IMR-90 (cell line): Measurements from ENCODE around the gene SCARB1. TPM values are rescaled to one million over a fixed set of nuclear protein-coding genes. Genes with fewer than 3 reads are reported as not detected.

ENCODE experiments used
- ATAC-seq: fragments of 200-7000 bp; cut with Tn5 transposase; 2 replicates; pipeline ENCODE4 v1.9.1; 2020; ENCODE audit warnings: low read depth, mild to moderate bottlenecking, moderate library complexity
- BruUV-seq: library from RNA; stranded (reverse); fragments of 400-500 nt; replicated peaks from 2 replicates; lab custom pipeline; 2021; lab: Mats Ljungman, UMichigan
- CTCF ChIA-PET: fragments of 300-600 bp; formaldehyde crosslinking; extraction: SDS; loops from one replicate; lab custom pipeline; 2021; ENCODE audit warnings: antibody characterized with exemption; lab: Yijun Ruan, JAX
- POLR2A ChIA-PET: fragments of 300-600 bp; sonication (Branson Sonifier 250); formaldehyde crosslinking; loops from one replicate; lab custom pipeline; 2022; ENCODE audit warnings: antibody characterized with exemption; ENCODE audit not compliant: unreplicated experiment; lab: Charles Lee
- DNase-seq: peaks from one replicate; pipeline ENCODE4 v3.0.0; 2013
- H2AFZ ChIP-seq: replicated peaks from 2 replicates; pipeline ENCODE3; 2013; ENCODE audit warnings: low read length, mild to moderate bottlenecking; ENCODE audit not compliant: poor library complexity
- H2AK5ac ChIP-seq: 2 replicates; pipeline ENCODE4 v1.6.1; 2013; ENCODE audit warnings: low read depth, low read length, inconsistent platforms
- H2AK9ac ChIP-seq: replicated peaks from 2 replicates; pipeline ENCODE3; 2013; ENCODE audit warnings: mild to moderate bottlenecking, low read depth, low read length, moderate library complexity; ENCODE audit not compliant: poor library complexity
- H2BK120ac ChIP-seq: 2 replicates; pipeline ENCODE4 v1.6.1; 2013; ENCODE audit warnings: low read depth, low read length, inconsistent platforms
- H2BK15ac ChIP-seq: 3 replicates; pipeline ENCODE4 v1.6.1; 2013; ENCODE audit warnings: low read depth, low read length, inconsistent platforms
- H2BK20ac ChIP-seq: 2 replicates; pipeline ENCODE4 v1.6.1; 2013; ENCODE audit warnings: low read depth, mild to moderate bottlenecking, inconsistent platforms, low read length, moderate library complexity
- H2BK5ac ChIP-seq: 2 replicates; pipeline ENCODE4 v1.6.1; 2013; ENCODE audit warnings: mild to moderate bottlenecking, low read depth, low read length, inconsistent platforms; ENCODE audit not compliant: poor library complexity, severe bottlenecking
- H3K14ac ChIP-seq: replicated peaks from 2 replicates; pipeline ENCODE4 v1.6.1; 2013; ENCODE audit warnings: low read depth, low read length, inconsistent platforms
- H3K18ac ChIP-seq: 2 replicates; pipeline ENCODE4 v1.6.1; 2013; ENCODE audit warnings: low read depth, low read length, control low read depth
- H3K23ac ChIP-seq: 2 replicates; pipeline ENCODE4 v1.6.1; 2013; ENCODE audit warnings: low read depth, low read length, inconsistent platforms
- H3K27ac ChIP-seq: 2 replicates; pipeline ENCODE4 v1.5.1; 2013; ENCODE audit warnings: mild to moderate bottlenecking, control low read depth, low read length; ENCODE audit not compliant: insufficient read depth
- H3K27me3 ChIP-seq: 2 replicates; pipeline ENCODE4 v1.6.1; 2013; ENCODE audit warnings: low read length; ENCODE audit not compliant: control insufficient read depth, insufficient read depth
- H3K36me3 ChIP-seq: 2 replicates; pipeline ENCODE4 v1.6.1; 2013; ENCODE audit warnings: low read length, mixed read lengths; ENCODE audit not compliant: control insufficient read depth, insufficient read depth
- H3K4ac ChIP-seq: 2 replicates; pipeline ENCODE4 v1.6.1; 2013; ENCODE audit warnings: low read depth, low read length, inconsistent platforms
- H3K4me1 ChIP-seq: 2 replicates; pipeline ENCODE4 v1.6.1; 2013; ENCODE audit warnings: low read length, mixed read lengths; ENCODE audit not compliant: control insufficient read depth, insufficient read depth
- H3K4me2 ChIP-seq: 2 replicates; pipeline ENCODE4 v1.6.1; 2013; ENCODE audit warnings: low read depth, mild to moderate bottlenecking, control low read depth, low read length, moderate library complexity
- H3K4me3 ChIP-seq: 2 replicates; pipeline ENCODE4 v1.5.1; 2013; ENCODE audit warnings: low read depth, mild to moderate bottlenecking, control low read depth, low read length, moderate library complexity; ENCODE audit not compliant: insufficient read depth
- H3K56ac ChIP-seq: 2 replicates; pipeline ENCODE4 v1.6.1; 2013; ENCODE audit warnings: low read length, inconsistent platforms; ENCODE audit not compliant: insufficient read depth; ENCODE audit errors: extremely low read depth
- H3K79me1 ChIP-seq, 2 experiments: 2 replicates each; pipeline ENCODE4 v1.6.1; 2013; ENCODE audit warnings: low read length in 2 of 2, inconsistent platforms in 1 of 2, low read depth in 1 of 2
- H3K9ac ChIP-seq: 2 replicates; pipeline ENCODE4 v1.6.1; 2013; ENCODE audit warnings: low read depth, low read length, control low read depth
- H3K9me1 ChIP-seq: 2 replicates; pipeline ENCODE4 v1.6.1; 2013; ENCODE audit warnings: low read length, inconsistent platforms; ENCODE audit not compliant: insufficient read depth
- H3K9me3 ChIP-seq: 2 replicates; pipeline ENCODE4 v1.6.1; 2013; ENCODE audit warnings: low read length; ENCODE audit not compliant: control insufficient read depth, insufficient read depth
- H4K20me1 ChIP-seq: 2 replicates; pipeline ENCODE4 v1.6.1; 2013; ENCODE audit warnings: low read length, inconsistent platforms; ENCODE audit not compliant: insufficient read depth
- H4K5ac ChIP-seq: 2 replicates; pipeline ENCODE4 v1.6.1; 2013; ENCODE audit warnings: mild to moderate bottlenecking, low read depth, low read length, control low read depth
- H4K8ac ChIP-seq, 2 experiments: 2 replicates each; pipeline ENCODE4 v1.6.1; 2013; ENCODE audit warnings: low read depth in 2 of 2, low read length in 2 of 2, control low read depth in 1 of 2, inconsistent platforms in 1 of 2
- H4K91ac ChIP-seq: 2 replicates; pipeline ENCODE4 v1.6.1; 2013; ENCODE audit warnings: low read depth, low read length, inconsistent platforms; ENCODE audit not compliant: insufficient read depth
- MAZ ChIP-seq: IDR thresholded peaks from 2 replicates; pipeline ENCODE4 v1.6.1; 2012; ENCODE audit warnings: low read depth, mild to moderate bottlenecking, low read length, improper control_type of control experiment, moderate library complexity, borderline replicate concordance
- RAD21 ChIP-seq: IDR thresholded peaks from 2 replicates; pipeline ENCODE4 v1.6.1; 2012; ENCODE audit warnings: low read length, improper control_type of control experiment
- WGBS, 2 experiments: methylation state at CpG; one replicate each; pipeline versions ENCODE4 v1.1.5 to v1.1.7; 2013; ENCODE audit warnings: missing lambda C conversion rate in 2 of 2; ENCODE audit not compliant: insufficient read length in 1 of 2; ENCODE audit errors: extremely low coverage in 2 of 2; 5-methylcytosine and 5-hydroxymethylcytosine counted together
- dilution Hi-C: fragments of 300-500 bp; cut with HindIII; formaldehyde crosslinking; loops from one replicate; pipeline ENCODE4 v1.14.3; 2018; ENCODE audit warnings: low sequenced_read_pairs; ENCODE audit not compliant: unreplicated experiment
- in situ Hi-C: fragments of 300-500 bp; cut with MboI; formaldehyde crosslinking; loops from 3 replicates; pipeline ENCODE4 v1.14.3; 2019; ENCODE audit warnings: low sequenced_read_pairs, inconsistent platforms, mixed read lengths
- intact Hi-C: fragments of 100-400 bp; cut with micrococcal nuclease; formaldehyde crosslinking; loops from 2 replicates; pipeline ENCODE4 v1.10.0; 2022
- polyA plus RNA-seq, 3 experiments: library from polyadenylated mRNA; depleted of rRNA; stranded (reverse); fragments of >200 nt; gene quantifications; 2 replicates each; pipeline ENCODE4 v1.2.3, GENCODE V29; 2012; ENCODE audit warnings: low replicate concordance in 1 of 3
- total RNA-seq: library from RNA; depleted of rRNA; stranded (reverse); fragments of >200 nt; gene quantifications from 2 replicates; pipeline ENCODE4 v1.2.3, GENCODE V29; 2012

Gene SCARB1
- total and polyA plus RNA-seq, 2 of the 4 experiments (the other 2 are of a cell fraction): 3.0 to 24.8 TPM

- ATAC-seq: no peak
- in situ Hi-C loops: no loop called here
Measured at GRCh38 chr12:124743479-124744272, 120.0 kb downstream of the SCARB1 start.

More at GRCh38 chr12:124743479-124744272, 120.0 kb downstream of the SCARB1 start:
- intact Hi-C loops: no loop called here
- H4K20me1 ChIP-seq: no peaks in the 10 kb centered on the region; the same call in 1 of the 2 replicates
- no TSS peak for BruUV-seq
- H2AK5ac ChIP-seq: no peak overlapping the region
- CTCF ChIA-PET: no interaction called here
- H4K5ac ChIP-seq: no peak overlapping the region
- no peaks in the 10 kb centered on the region for H3K79me1 ChIP-seq
- H3K36me3 ChIP-seq: no peaks in the 10 kb centered on the region
- H2AFZ ChIP-seq: peak overlapping the region; percentile 26
- H3K4ac ChIP-seq: 0 out of 2 replicates have a peak overlapping the region, but pooled peaks have one; percentile 1
- H3K23ac ChIP-seq: no peak overlapping the region
- TF ChIP-seq RAD21: no peak
- no peak for TF ChIP-seq MAZ
- no peak overlapping the region; the same call in 1 of the 2 replicates for H2BK120ac ChIP-seq
- H2BK20ac ChIP-seq: peak overlapping the region; percentile 14; the same call in 1 of the 2 replicates
- no peak overlapping the region for H2AK9ac ChIP-seq
- H4K91ac ChIP-seq: no peak overlapping the region
- H3K4me1 ChIP-seq: peaks cover 26% of the 10 kb centered on the region
- H3K14ac ChIP-seq: no peak overlapping the region
- no peak for DNase-seq
- no peaks in the 10 kb centered on the region for H3K27me3 ChIP-seq
- H3K56ac ChIP-seq: no peak overlapping the region
- dilution Hi-C loops: no loop called here
- H2BK5ac ChIP-seq: no peak overlapping the region
- H3K27ac ChIP-seq: no peak overlapping the region
- H3K4me2 ChIP-seq: no peak overlapping the region
- H3K9me1 ChIP-seq: peaks cover 9% of the 10 kb centered on the region
- peaks cover 7% of the 10 kb centered on the region for H3K9me3 ChIP-seq
- H3K4me3 ChIP-seq: no peak overlapping the region
- H4K8ac ChIP-seq: no peak overlapping the region
- WGBS, 2 experiments: 72% methylated on average over 12 of the region's 18 CpGs; no CpG with 5 or more reads in 1 of the 2 experiments
- no peak overlapping the region for H3K9ac ChIP-seq
- POLR2A ChIA-PET: no interaction called here
- H2BK15ac ChIP-seq: no peak overlapping the region
- H3K18ac ChIP-seq: no peak overlapping the region
